Activated T-cell treated with anti-CD3 and anti-CD28 coated beads, Interleukin-2, amount 50 U/mL, for 24 hours (primary cell): ENCODE results near the gene ADGRF1.
"Not testable (repeated sequence)": the region's sequence is repeated elsewhere in the genome, so short reads cannot be mapped to it uniquely, and the experiment has no call there.

Source experiments
- DNase-seq: peaks from one replicate; pipeline ENCODE4 v3.0.0-alpha.2; 2020
- H3K27ac Mint-ChIP-seq: 2 replicates; pipeline ENCODE4 v1.8.0; 2020; ENCODE audit warnings: mild to moderate bottlenecking, mixed read lengths
- H3K27me3 Mint-ChIP-seq: 2 replicates; pipeline ENCODE4 v1.8.0; 2020; ENCODE audit warnings: mixed read lengths
- H3K36me3 Mint-ChIP-seq: 2 replicates; pipeline ENCODE4 v1.8.0; 2020; ENCODE audit warnings: low read depth, mixed read lengths
- H3K4me1 Mint-ChIP-seq: 2 replicates; pipeline ENCODE4 v1.8.0; 2020; ENCODE audit warnings: low read depth, mixed read lengths
- H3K4me3 Mint-ChIP-seq: 2 replicates; pipeline ENCODE4 v1.8.0; 2020; ENCODE audit warnings: mild to moderate bottlenecking, moderate library complexity, mixed read lengths
- H3K9me3 Mint-ChIP-seq: 2 replicates; pipeline ENCODE4 v1.8.0; 2020; ENCODE audit warnings: mixed read lengths

The ADGRF1 gene

DNA sequence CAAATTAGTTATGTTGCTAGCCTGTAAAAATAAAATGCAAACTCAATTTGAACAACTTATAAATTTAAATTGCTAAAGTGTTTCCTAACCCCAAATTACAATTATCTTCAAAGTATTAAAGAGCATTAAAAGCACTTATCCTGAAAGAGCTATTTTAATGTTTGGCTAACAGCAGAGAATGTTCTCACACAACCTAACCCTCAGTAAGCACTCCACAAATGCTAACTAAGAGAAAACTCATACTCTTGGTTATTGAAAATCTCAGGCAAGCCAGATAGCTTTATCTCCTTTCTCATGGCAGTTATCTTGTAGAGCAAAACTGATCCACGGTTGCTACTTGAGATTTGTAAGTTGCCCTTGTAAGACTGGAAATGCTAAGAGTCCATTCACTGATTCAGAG is 30.5 kb upstream of the ADGRF1 start:
- no peaks in the 10 kb centered on the region for H3K4me1 Mint-ChIP-seq
- no peak overlapping the region for H3K4me3 Mint-ChIP-seq
- H3K9me3 Mint-ChIP-seq = no peaks in the 10 kb centered on the region
- no peaks in the 10 kb centered on the region for H3K36me3 Mint-ChIP-seq
- H3K27me3 Mint-ChIP-seq = peaks cover 23% of the 10 kb centered on the region
- H3K27ac Mint-ChIP-seq = no peak overlapping the region
- no peak for DNase-seq

DNA sequence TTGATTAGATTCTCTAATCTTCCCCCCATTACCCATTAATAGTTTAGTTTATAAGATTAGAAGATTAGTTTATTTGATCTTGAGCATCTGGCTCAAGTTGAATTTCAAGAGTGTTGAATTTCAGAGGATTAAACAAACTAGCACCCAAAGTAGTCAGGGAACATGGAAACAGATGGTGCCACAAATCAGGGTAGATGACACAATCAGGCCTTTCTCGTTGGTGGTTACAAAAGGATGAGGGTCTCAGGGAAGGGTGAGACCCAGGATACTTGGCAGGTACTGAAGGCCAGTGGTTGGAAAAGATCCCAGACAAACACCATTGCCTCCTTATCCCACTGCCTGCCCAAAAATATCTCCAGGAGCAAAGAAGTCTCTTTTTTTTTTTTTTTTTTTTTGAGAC is 29.5 kb upstream of the ADGRF1 start:
- Mint-ChIP-seq H3K4me3 (no peak overlapping the region), H3K36me3 (no peaks in the 10 kb centered on the region), H3K9me3 (no peaks in the 10 kb centered on the region), H3K27ac (no peak overlapping the region), H3K27me3 (peaks cover 16% of the 10 kb centered on the region), H3K4me1 (no peaks in the 10 kb centered on the region)
- DNase-seq = no peak

DNA sequence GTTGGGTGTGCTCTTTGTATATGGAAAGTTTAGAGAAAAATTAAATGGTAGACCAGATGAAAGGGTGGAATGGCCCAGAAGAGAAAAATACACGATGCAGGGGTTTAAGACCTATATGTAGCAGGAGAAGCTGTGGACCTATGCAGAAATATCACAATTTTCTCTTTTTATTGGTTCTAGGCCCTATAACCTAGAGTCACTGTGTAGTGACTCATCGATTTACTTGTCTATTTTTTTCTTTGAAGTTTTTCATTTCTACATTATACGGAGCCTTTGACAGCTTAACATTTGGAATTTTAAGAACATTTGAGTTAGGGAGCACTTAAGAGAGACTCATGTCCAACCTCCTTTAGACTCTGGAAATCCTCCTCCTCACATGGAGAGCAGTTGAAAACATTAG is 28.3 kb upstream of the ADGRF1 start:
- peaks cover 9% of the 10 kb centered on the region for H3K27me3 Mint-ChIP-seq
- H3K27ac Mint-ChIP-seq = no peak overlapping the region
- no peak for DNase-seq
- H3K9me3 Mint-ChIP-seq = no peaks in the 10 kb centered on the region
- H3K36me3 Mint-ChIP-seq = no peaks in the 10 kb centered on the region
- no peaks in the 10 kb centered on the region for H3K4me1 Mint-ChIP-seq
- no peak overlapping the region for H3K4me3 Mint-ChIP-seq

GRCh38 chr6:47069156-47069555 is 27.0 kb upstream of the ADGRF1 start:
- Mint-ChIP-seq H3K27ac (no peak overlapping the region), H3K36me3 (no peaks in the 10 kb centered on the region), H3K4me3 (no peak overlapping the region), H3K9me3 (no peaks in the 10 kb centered on the region), H3K4me1 (no peaks in the 10 kb centered on the region), H3K27me3 (peaks cover 5% of the 10 kb centered on the region)
- no peak for DNase-seq

DNA sequence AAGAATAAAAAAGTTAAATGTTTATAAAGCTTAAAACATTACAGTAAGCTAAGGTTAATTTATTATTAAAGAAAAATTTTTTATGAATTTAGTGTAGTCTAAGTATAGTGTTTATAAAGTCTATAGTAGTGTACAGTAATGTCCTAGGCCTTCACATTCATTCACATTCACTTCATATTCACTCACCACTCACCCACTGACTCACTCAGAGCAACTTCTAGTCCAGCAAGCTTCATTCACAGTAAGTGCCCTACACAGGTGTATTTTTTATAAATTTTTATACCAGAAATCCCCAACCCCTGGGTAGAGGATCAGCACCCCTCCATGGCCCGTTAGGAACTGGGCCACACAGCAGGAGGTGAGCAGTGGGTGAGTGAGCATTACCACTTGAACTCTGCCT is 24.3 kb upstream of the ADGRF1 start:
- Mint-ChIP-seq H3K27ac (no peak overlapping the region), H3K4me1 (no peaks in the 10 kb centered on the region), H3K27me3 (peaks cover 4% of the 10 kb centered on the region), H3K4me3 (no peak overlapping the region), H3K36me3 (no peaks in the 10 kb centered on the region), H3K9me3 (no peaks in the 10 kb centered on the region)
- no peak for DNase-seq

GRCh38 chr6:47064274-47064673 is 22.1 kb upstream of the ADGRF1 start:
- H3K36me3 Mint-ChIP-seq = no peaks in the 10 kb centered on the region
- no peaks in the 10 kb centered on the region for H3K4me1 Mint-ChIP-seq
- DNase-seq = no peak
- H3K27ac Mint-ChIP-seq = no peak overlapping the region
- H3K9me3 Mint-ChIP-seq = no peaks in the 10 kb centered on the region
- no peak overlapping the region for H3K4me3 Mint-ChIP-seq
- peaks cover 8% of the 10 kb centered on the region for H3K27me3 Mint-ChIP-seq

DNA sequence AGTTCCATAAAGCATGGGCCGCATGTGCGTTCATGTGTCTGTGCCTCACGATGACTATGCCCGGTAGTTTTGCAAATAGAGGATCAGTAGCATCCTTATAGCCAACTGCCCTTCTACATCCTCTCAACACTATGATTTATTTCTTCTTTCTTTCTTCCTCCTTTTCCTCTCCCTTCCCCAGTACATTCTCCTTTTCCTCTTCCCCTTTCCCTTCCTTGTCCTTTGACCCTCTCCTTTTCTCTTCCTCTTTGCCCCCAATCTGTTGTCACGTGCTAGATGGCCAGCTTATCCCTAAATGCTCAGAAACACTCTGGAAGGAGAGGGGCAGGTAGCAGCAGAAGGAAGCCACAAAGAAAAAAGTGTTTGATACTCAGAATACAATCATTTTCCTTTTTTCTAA is 20.2 kb upstream of the ADGRF1 start:
- DNase-seq = no peak
- Mint-ChIP-seq H3K36me3 (no peaks in the 10 kb centered on the region), H3K27ac (no peak overlapping the region), H3K4me3 (no peak overlapping the region), H3K9me3 (no peaks in the 10 kb centered on the region), H3K4me1 (no peaks in the 10 kb centered on the region), H3K27me3 (peaks cover 8% of the 10 kb centered on the region)

DNA sequence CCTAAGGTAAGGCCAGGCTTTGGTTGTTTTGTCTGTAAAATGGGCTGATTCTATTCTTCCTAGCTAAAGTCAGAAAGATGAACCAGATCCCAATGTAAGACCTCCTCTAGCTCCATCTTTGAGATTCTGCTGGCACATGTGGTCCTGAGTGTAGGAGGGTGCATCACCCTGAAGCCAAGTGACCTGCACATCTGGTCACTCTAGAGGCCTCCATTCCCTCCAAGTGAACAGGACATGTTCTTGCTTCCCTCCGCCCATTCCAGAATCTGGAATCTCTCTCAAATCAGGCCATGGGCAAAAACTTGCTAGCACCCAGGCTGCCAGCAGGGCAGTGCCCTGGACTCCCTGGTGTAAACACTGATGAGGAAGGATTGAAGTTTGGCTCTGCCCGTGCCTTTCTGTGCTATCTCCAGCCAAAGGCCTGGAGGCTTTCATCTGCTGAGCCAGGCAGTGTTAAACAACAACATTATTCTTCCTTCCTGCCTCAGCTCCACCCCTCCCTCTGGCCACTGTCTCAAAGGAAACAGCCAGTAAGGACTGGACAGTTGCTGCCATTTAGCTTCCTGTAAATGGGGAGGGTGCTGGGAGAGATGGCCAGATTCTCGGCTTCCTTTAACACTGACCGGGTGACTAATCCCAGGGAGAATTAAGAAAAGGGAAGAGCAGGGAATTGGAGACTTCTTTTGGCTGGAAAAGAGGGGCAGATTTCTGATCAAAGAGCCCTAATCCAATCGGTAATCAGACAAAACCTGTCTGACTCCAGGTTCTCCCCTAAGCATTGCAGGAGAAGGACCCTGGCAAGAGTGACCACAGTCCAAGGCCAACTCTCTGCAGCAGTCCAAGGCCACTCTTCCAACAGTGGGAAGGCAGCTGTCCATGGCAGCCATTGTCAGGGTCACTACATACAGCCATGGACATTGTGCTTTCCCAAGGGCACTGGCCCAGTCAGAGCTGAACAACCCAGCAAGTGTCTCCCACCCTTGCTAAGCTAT is 19.5 kb upstream of the ADGRF1 start:
- H3K36me3 Mint-ChIP-seq = no peaks in the 10 kb centered on the region
- H3K4me3 Mint-ChIP-seq = no peak overlapping the region
- no peaks in the 10 kb centered on the region for H3K9me3 Mint-ChIP-seq
- H3K4me1 Mint-ChIP-seq = no peaks in the 10 kb centered on the region
- no peak overlapping the region for H3K27ac Mint-ChIP-seq
- DNase-seq = no peak
- peaks cover 8% of the 10 kb centered on the region for H3K27me3 Mint-ChIP-seq

DNA sequence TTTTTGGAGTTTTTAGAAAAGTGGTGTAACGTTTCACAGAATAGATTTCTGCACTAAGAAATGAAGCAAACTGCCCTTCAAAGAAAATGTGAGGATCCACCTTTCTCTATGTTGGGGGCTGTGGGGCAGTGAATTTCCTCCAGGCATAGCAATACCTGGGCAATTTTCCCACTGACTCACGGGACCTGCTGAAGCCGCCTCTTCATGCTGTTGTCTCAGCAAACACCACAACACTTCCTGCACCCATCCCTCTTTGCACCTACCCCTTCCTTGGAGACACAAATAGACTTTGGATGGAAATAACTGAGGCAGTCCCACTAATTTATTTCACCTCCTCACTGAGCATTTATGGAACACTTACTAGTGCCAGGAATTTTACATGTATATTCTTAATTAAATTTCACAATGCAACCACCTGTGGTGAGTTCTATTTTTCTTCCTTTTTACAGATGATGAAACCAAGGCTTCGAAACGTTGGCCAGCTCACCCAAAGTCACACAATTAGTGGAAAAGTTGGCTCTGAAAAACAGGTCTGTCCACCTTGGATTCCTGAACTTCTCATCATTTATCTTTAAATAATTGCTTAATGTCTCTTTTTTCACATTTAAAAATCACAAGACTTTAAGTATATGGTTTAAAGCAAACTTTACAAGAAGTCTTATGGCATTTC is 17.2 kb upstream of the ADGRF1 start:
- Mint-ChIP-seq H3K27ac (no peak overlapping the region), H3K4me1 (no peaks in the 10 kb centered on the region), H3K9me3 (no peaks in the 10 kb centered on the region), H3K27me3 (peaks cover 14% of the 10 kb centered on the region), H3K4me3 (no peak overlapping the region), H3K36me3 (no peaks in the 10 kb centered on the region)
- no peak for DNase-seq

DNA sequence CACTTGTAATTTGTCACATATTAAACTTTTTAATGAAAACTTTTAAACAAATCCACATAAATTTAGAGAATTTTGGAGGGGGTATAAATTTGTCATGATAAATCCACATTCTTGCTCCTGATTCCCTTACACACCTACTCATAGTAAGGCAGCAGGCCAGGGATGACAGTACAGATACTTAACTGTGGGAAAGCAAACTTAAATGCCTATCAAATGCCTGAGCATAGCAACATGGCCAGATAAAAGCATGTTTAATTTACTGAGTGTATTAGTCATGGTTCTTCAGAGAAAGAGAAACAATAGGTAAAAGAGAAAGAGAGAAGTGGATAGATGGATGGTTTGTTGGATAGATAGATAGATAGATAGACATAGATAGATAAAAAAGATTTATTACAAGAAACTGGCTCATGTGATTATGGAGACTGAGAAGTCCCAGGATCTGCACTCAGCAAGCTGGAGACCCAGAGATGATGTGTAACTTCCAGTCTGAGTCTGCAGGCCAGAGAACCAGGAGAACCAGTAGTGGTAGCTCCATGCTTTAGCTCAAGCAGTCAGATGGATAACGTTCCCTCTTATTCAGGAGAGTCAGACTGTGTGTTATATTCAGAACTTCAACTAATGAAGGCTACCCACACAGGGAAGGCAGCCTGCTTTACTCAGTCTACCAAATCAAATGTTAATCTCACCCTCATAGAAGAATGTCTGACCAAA is 15.9 kb upstream of the ADGRF1 start:
- H3K4me1 Mint-ChIP-seq = no peaks in the 10 kb centered on the region
- H3K9me3 Mint-ChIP-seq = no peaks in the 10 kb centered on the region
- no peak overlapping the region for H3K4me3 Mint-ChIP-seq
- H3K36me3 Mint-ChIP-seq = no peaks in the 10 kb centered on the region
- H3K27me3 Mint-ChIP-seq = peaks cover 14% of the 10 kb centered on the region
- no peak overlapping the region for H3K27ac Mint-ChIP-seq
- no peak for DNase-seq

DNA sequence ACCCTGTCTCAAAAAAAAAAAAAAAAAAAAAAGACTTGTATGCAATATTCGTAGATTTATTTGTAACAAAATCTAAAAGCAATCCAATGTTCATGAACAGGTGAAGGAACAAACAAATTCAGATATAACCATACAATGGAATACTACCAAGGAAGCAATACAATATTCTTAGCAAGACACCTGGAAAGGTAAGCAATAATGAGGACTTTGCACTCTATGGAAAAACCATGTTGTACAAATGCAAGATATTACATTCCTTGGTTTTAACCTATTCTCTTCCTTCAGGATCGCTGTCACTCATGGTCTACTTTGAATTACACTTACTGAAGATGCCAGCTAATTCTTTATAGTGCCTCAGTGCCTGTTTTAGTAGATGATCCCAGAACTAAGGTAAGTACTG is 14.7 kb upstream of the ADGRF1 start:
- no peak for DNase-seq
- no peak overlapping the region for H3K4me3 Mint-ChIP-seq
- H3K4me1 Mint-ChIP-seq = no peaks in the 10 kb centered on the region
- H3K9me3 Mint-ChIP-seq = no peaks in the 10 kb centered on the region
- H3K27ac Mint-ChIP-seq = no peak overlapping the region
- peaks cover 14% of the 10 kb centered on the region for H3K27me3 Mint-ChIP-seq
- H3K36me3 Mint-ChIP-seq = no peaks in the 10 kb centered on the region

GRCh38 chr6:47054302-47054701 is 12.2 kb upstream of the ADGRF1 start:
- H3K36me3 Mint-ChIP-seq, DNase-seq, H3K27ac Mint-ChIP-seq, H3K9me3 Mint-ChIP-seq, H3K4me3 Mint-ChIP-seq, H3K27me3 Mint-ChIP-seq, H3K4me1 Mint-ChIP-seq: not testable (repeated sequence)

- Mint-ChIP-seq H3K27me3 (peaks cover 17% of the 10 kb centered on the region), H3K4me3 (no peak overlapping the region)
These were observed 6.5 kb upstream of the ADGRF1 start for GRCh38 chr6:47048638-47049037.

GRCh38 chr6:47047479-47048407 is 5.6 kb upstream of the ADGRF1 start:
- no peak overlapping the region for H3K27ac Mint-ChIP-seq
- peaks cover 17% of the 10 kb centered on the region for H3K27me3 Mint-ChIP-seq
- no peaks in the 10 kb centered on the region for H3K36me3 Mint-ChIP-seq
- peaks cover 2% of the 10 kb centered on the region for H3K4me1 Mint-ChIP-seq
- DNase-seq = no peak
- H3K4me3 Mint-ChIP-seq = no peak overlapping the region
- H3K9me3 Mint-ChIP-seq = no peaks in the 10 kb centered on the region

More at GRCh38 chr6:47048638-47049037, 6.5 kb upstream of the ADGRF1 start:
- H3K4me1 Mint-ChIP-seq = peaks cover 2% of the 10 kb centered on the region
- no peaks in the 10 kb centered on the region for H3K36me3 Mint-ChIP-seq
- H3K27ac Mint-ChIP-seq = no peak overlapping the region
- H3K9me3 Mint-ChIP-seq = no peaks in the 10 kb centered on the region
- DNase-seq = no peak
